CD4-positive, alpha-beta T cell (primary cell): ENCODE data around the gene AMDHD2. TPM values are rescaled to one million over a fixed set of nuclear protein-coding genes. Genes with fewer than 3 reads are reported as not detected.

Source experiments
- ATAC-seq: fragments of 200-7000 bp; cut with Tn5 transposase; one replicate; pipeline ENCODE4 v1.10.0; 2022; ENCODE audit warnings: mild to moderate bottlenecking; ENCODE audit not compliant: poor library complexity
- CTCF ChIA-PET: fragments of 350-600 bp; sonication (Branson Sonifier 250); formaldehyde crosslinking; loops from one replicate; lab custom pipeline; 2021; ENCODE audit warnings: antibody characterized with exemption, inconsistent platforms; lab: Charles Lee
- POLR2A ChIA-PET: fragments of 350-600 bp; sonication (Branson Sonifier 250); formaldehyde crosslinking; loops from one replicate; lab custom pipeline; 2021; ENCODE audit warnings: antibody characterized with exemption, inconsistent platforms; lab: Charles Lee
- DNase-seq, 14 experiments: peaks; one replicate each; pipeline ENCODE4 v3.0.0-alpha.2; 2013 to 2020; ENCODE audit warnings: mixed read lengths in 2 of 14
- H3K27ac ChIP-seq, 2 donors: one replicate each; pipeline versions ENCODE4 v1.5.1 to v1.7.0; 2013; ENCODE audit warnings: low read length in 2 of 2, low read depth in 1 of 2, mild to moderate bottlenecking in 1 of 2
- H3K27me3 ChIP-seq, 2 experiments: 1 replicate in 1 of 2; 2 replicates in 1 of 2; pipeline versions ENCODE4 v1.6.1 to v1.7.0; 2013; ENCODE audit warnings: low read length in 2 of 2, control low read depth in 1 of 2, mild to moderate bottlenecking in 1 of 2, moderate library complexity in 1 of 2; ENCODE audit not compliant: insufficient read depth in 2 of 2, control insufficient read depth in 1 of 2
- H3K36me3 ChIP-seq: one replicate; pipeline ENCODE4 v1.6.1; 2013; ENCODE audit warnings: low read length, control low read depth; ENCODE audit not compliant: insufficient read depth
- H3K4me1 ChIP-seq: one replicate; pipeline ENCODE4 v1.6.1; 2013; ENCODE audit warnings: low read length, control low read depth; ENCODE audit not compliant: insufficient read depth
- H3K4me3 ChIP-seq: one replicate; pipeline ENCODE4 v1.5.1; 2013; ENCODE audit warnings: mild to moderate bottlenecking, low read length, moderate library complexity
- H3K9me3 ChIP-seq, 2 experiments: 1 replicate in 1 of 2; 2 replicates in 1 of 2; pipeline versions ENCODE4 v1.6.1 to v1.7.0; 2013; ENCODE audit warnings: low read length in 2 of 2, mild to moderate bottlenecking in 2 of 2, control low read depth in 1 of 2, moderate library complexity in 1 of 2; ENCODE audit not compliant: control insufficient read depth in 1 of 2, insufficient read depth in 1 of 2
- H3K27ac Mint-ChIP-seq: one replicate; pipeline ENCODE4 v1.8.0; 2020; ENCODE audit warnings: mixed read lengths
- H3K27me3 Mint-ChIP-seq: one replicate; pipeline ENCODE4 v1.8.0; 2021; ENCODE audit warnings: mixed read lengths
- H3K36me3 Mint-ChIP-seq: one replicate; pipeline ENCODE4 v1.8.0; 2021; ENCODE audit warnings: low read depth, mixed read lengths
- H3K4me1 Mint-ChIP-seq: one replicate; pipeline ENCODE4 v1.8.0; 2021; ENCODE audit warnings: low read depth, mixed read lengths
- H3K4me3 Mint-ChIP-seq: one replicate; pipeline ENCODE4 v1.8.0; 2020; ENCODE audit warnings: mild to moderate bottlenecking, mixed read lengths
- H3K9me3 Mint-ChIP-seq: one replicate; pipeline ENCODE4 v1.8.0; 2020; ENCODE audit warnings: mixed read lengths
- CTCF ChIP-seq: fragments of 200-600 bp; IDR thresholded peaks from one replicate; pipeline ENCODE4 v1.8.0; 2022; ENCODE audit warnings: antibody characterized with exemption, mild to moderate bottlenecking
- intact Hi-C, 2 experiments: fragments of 100-400 bp; cut with DNase I in 1 of 2; cut with micrococcal nuclease in 1 of 2; formaldehyde crosslinking; loops; one replicate each; pipeline versions ENCODE4 v1.15.1 to v1.9.0; 2023 to 2025; cut with DNase I, micrococcal nuclease
- total RNA-seq, 174 experiments: library from RNA in 2 of 174; stranded (reverse) in 2 of 174; gene quantifications; one replicate each; pipeline ENCODE4 v1.2.3 and lab custom pipeline; 2021 to 2026

Gene AMDHD2
- total RNA-seq, 2 experiments from 2014 or later = 171 to 177 TPM

- no peaks in the 10 kb centered on the region for H3K36me3 Mint-ChIP-seq
- H3K4me3 ChIP-seq = peak overlapping the region; percentile 34
- ChIA-PET CTCF (interaction anchor here (1.4 kb wide), 1 partner anchor 25 kb away, joined by 5 read pairs; no protein-coding TSS in a partner anchor), POLR2A (interaction anchor here (0.9 to 1.6 kb wide), 4 partner anchors 12 to 47 kb away, joined by 3 to 9 read pairs (median 4); partner anchors contain the start of genes AMDHD2, CCNF and TEDC2)
- peak in 7 of 14 experiments; percentile 12 to 59 (median 39) for DNase-seq
- H3K9me3 ChIP-seq = peaks cover 0 to 11% of the 10 kb centered on the region in 2 experiments
- H3K36me3 ChIP-seq = no peaks in the 10 kb centered on the region
- peaks cover 19 to 26% of the 10 kb centered on the region in 2 experiments for H3K27me3 ChIP-seq
- peaks cover 13% of the 10 kb centered on the region for H3K4me1 Mint-ChIP-seq
- ATAC-seq = peak; percentile 27
- no peak for TF ChIP-seq CTCF
- H3K9me3 Mint-ChIP-seq = no peaks in the 10 kb centered on the region
- H3K27ac Mint-ChIP-seq = no peak overlapping the region
- H3K27ac ChIP-seq = no peak overlapping the region
- H3K4me1 ChIP-seq = peaks cover 37% of the 10 kb centered on the region
- intact Hi-C loops = loop anchor here in 1 of 2 experiments (2.0 kb wide), 1 partner anchor 55 kb away; the partner anchor contains the start of gene CEMP1
- peaks cover 9% of the 10 kb centered on the region for H3K27me3 Mint-ChIP-seq
- H3K4me3 Mint-ChIP-seq = peak overlapping the region; percentile 84
Measured at GRCh38 chr16:2475413-2476344, 44.5 kb upstream of the AMDHD2 start.

GRCh38 chr16:2476345-2476720 is 43.8 kb upstream of the AMDHD2 start:
- Histone ChIP-seq H3K27me3 (peaks cover 16 to 22% of the 10 kb centered on the region in 2 experiments), H3K4me1 (peaks cover 37% of the 10 kb centered on the region), H3K36me3 (no peaks in the 10 kb centered on the region), H3K27ac (no peak overlapping the region), H3K9me3 (peaks cover 0 to 11% of the 10 kb centered on the region in 2 experiments), H3K4me3 (no peak overlapping the region)
- Mint-ChIP-seq H3K36me3 (no peaks in the 10 kb centered on the region), H3K27ac (no peak overlapping the region), H3K27me3 (peaks cover 8% of the 10 kb centered on the region), H3K4me3 (peak overlapping the region; percentile 84), H3K4me1 (peaks cover 13% of the 10 kb centered on the region), H3K9me3 (no peaks in the 10 kb centered on the region)
- no peak for ATAC-seq
- ChIA-PET CTCF (no interaction called here), POLR2A (no interaction called here)
- intact Hi-C loops = no loop called here
- no peak for DNase-seq
- no peak for TF ChIP-seq CTCF

GRCh38 chr16:2476741-2477140 is 43.4 kb upstream of the AMDHD2 start:
- Mint-ChIP-seq H3K4me1 (peaks cover 13% of the 10 kb centered on the region), H3K4me3 (peak overlapping the region; percentile 84), H3K27me3 (peaks cover 8% of the 10 kb centered on the region), H3K27ac (no peak overlapping the region), H3K9me3 (no peaks in the 10 kb centered on the region), H3K36me3 (no peaks in the 10 kb centered on the region)
- no peak for ATAC-seq
- no peak for DNase-seq
- CTCF ChIA-PET = interaction anchor here (1.4 kb wide), 1 partner anchor 10 kb away, joined by 3 read pairs; no protein-coding TSS in a partner anchor
- peaks cover 16 to 18% of the 10 kb centered on the region in 2 experiments for H3K27me3 ChIP-seq
- no peak overlapping the region for H3K4me3 ChIP-seq
- H3K4me1 ChIP-seq = peaks cover 36% of the 10 kb centered on the region
- intact Hi-C loops = no loop called here
- no peak for TF ChIP-seq CTCF
- peaks cover 0 to 11% of the 10 kb centered on the region in 2 experiments for H3K9me3 ChIP-seq
- H3K36me3 ChIP-seq = no peaks in the 10 kb centered on the region
- POLR2A ChIA-PET = no interaction called here
- no peak overlapping the region for H3K27ac ChIP-seq
